ENCODE results near the gene RTN4RL1.

- TF ChIP-seq CTCF (IDR thresholded peaks at IDR 0.05), result no peak
- no peak for TF ChIP-seq POLR2A (IDR thresholded peaks at IDR 0.05)
These were observed 42.5 kb upstream of the RTN4RL1 start for GRCh38 chr17:2067608-2068024.
